Gastrocnemius medialis (tissue), 4 donors: ENCODE results near the gene CHST15. TPM values are rescaled to one million over a fixed set of nuclear protein-coding genes. Genes with fewer than 3 reads are reported as not detected.

Experiments used
- ATAC-seq, 2 donors: fragments of 150-250 bp; one replicate each; pipeline ENCODE4 v1.9.1; 2016
- DNase-seq, 2 donors: peaks; one replicate each; pipeline ENCODE4 v3.0.0-alpha.2; 2019
- H3K27ac ChIP-seq, 4 donors: fragments of 200-600 bp; sonication (generic); 1 replicate in 1 of 4; 2 replicates in 3 of 4; pipeline ENCODE4 v1.5.1; 2016 to 2018; ENCODE audit warnings: mild to moderate bottlenecking in 2 of 4, moderate library complexity in 1 of 4
- H3K27me3 ChIP-seq, 3 donors: fragments of 200-600 bp; sonication (generic) in 2 of 3; 1 replicate in 1 of 3; 2 replicates in 2 of 3; pipeline versions ENCODE4 v1.5.1 to v1.6.0; 2016 to 2019; ENCODE audit warnings: mild to moderate bottlenecking in 1 of 3, moderate library complexity in 1 of 3
- H3K36me3 ChIP-seq, 2 donors: fragments of 200-600 bp; sonication (generic) in 1 of 2; one replicate each; pipeline ENCODE4 v1.5.1; 2017 to 2018
- H3K4me1 ChIP-seq, 2 donors: fragments of 200-600 bp; sonication (generic) in 1 of 2; one replicate each; pipeline ENCODE4 v1.5.1; 2016 to 2017; ENCODE audit warnings: mild to moderate bottlenecking in 2 of 2
- H3K4me3 ChIP-seq, 4 donors: fragments of 200-600 bp; sonication (generic) in 3 of 4; 1 replicate in 1 of 4; 2 replicates in 3 of 4; pipeline ENCODE4 v1.5.1; 2016 to 2019; ENCODE audit warnings: mild to moderate bottlenecking in 2 of 4
- H3K9me3 ChIP-seq, 3 donors: fragments of 200-600 bp; sonication (generic) in 2 of 3; 1 replicate in 1 of 3; 2 replicates in 2 of 3; pipeline ENCODE4 v1.5.1; 2016 to 2019
- POLR2A ChIP-seq, 2 donors: fragments of 450-650 bp; IDR thresholded peaks; one replicate each; pipeline ENCODE4 v1.6.1; 2017; ENCODE audit warnings: antibody characterized with exemption in 2 of 2, mild to moderate bottlenecking in 2 of 2, moderate library complexity in 2 of 2
- in situ Hi-C, 4 donors: fragments of 200-750 bp; cut with MboI; loops; one replicate each; pipeline versions ENCODE4 v1.15.0 to v1.8.0; 2017; ENCODE audit warnings: low sequenced_read_pairs in 4 of 4
- intact Hi-C: fragments of 100-400 bp; cut with DNase I; formaldehyde crosslinking; loops from one replicate; pipeline ENCODE4 v1.15.1; 2023; ENCODE audit warnings: low total_unique reads
- total RNA-seq, 4 donors: library from RNA; depleted of rRNA; stranded (reverse); fragments of >200 nt; gene quantifications; one replicate each; pipeline versions ENCODE4 v1.1.0 to v1.2.3, GENCODE V29; 2016
- TF ChIP-seq, protein P1 (sequence below), 5 experiments: fragments of 450-650 bp in 3 of 5; fragments of 200-600 bp in 2 of 5; sonication (generic) in 2 of 5; IDR thresholded peaks in 4 of 5; conservative IDR thresholded peaks in 1 of 5; 1 replicate in 4 of 5; 2 replicates in 1 of 5; pipeline ENCODE4 v1.5.1; 2016 to 2019; ENCODE audit warnings: antibody characterized with exemption in 5 of 5, mild to moderate bottlenecking in 3 of 5, moderate library complexity in 3 of 5

The CHST15 gene
- total RNA-seq, 4 donors from 2014 or later: 9.0 to 32.2 (median 20.3) TPM

DNA sequence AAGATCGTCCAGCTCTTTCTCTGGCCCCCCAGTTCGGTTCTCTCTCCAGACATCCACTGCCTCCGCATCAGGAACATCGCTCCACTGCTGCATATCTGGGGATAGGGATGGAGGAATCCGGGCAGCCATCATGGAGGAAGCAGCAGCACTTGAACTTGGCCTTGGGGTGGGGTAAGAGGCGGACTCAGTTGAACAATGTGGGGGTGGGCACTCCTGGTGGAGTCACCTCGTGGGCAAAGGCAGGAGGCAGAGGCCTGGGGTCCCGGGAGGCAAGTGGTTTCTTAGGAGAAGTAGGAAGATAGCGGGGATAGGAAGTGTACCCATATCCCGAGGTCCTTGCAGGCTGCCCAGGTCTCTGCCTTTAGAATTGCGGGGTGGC is 98.3 kb downstream of the CHST15 start:
- DNase-seq (no peak), ATAC-seq (peak; percentile 12)
- Histone ChIP-seq H3K36me3 (no peaks in the 10 kb centered on the region), H3K4me1 (peaks cover 0 to 16% of the 10 kb centered on the region in 2 donors), H3K9me3 (no peaks in the 10 kb centered on the region), H3K4me3 (peak overlapping the region in 2 of 4 donors; percentile 1 to 7), H3K27me3 (peaks cover 19 to 29% (median 21%) of the 10 kb centered on the region in 3 donors), H3K27ac (no peak overlapping the region)
- TF ChIP-seq POLR2A (IDR thresholded peaks at IDR 0.05): no peak
- TF ChIP-seq, protein P1, sequence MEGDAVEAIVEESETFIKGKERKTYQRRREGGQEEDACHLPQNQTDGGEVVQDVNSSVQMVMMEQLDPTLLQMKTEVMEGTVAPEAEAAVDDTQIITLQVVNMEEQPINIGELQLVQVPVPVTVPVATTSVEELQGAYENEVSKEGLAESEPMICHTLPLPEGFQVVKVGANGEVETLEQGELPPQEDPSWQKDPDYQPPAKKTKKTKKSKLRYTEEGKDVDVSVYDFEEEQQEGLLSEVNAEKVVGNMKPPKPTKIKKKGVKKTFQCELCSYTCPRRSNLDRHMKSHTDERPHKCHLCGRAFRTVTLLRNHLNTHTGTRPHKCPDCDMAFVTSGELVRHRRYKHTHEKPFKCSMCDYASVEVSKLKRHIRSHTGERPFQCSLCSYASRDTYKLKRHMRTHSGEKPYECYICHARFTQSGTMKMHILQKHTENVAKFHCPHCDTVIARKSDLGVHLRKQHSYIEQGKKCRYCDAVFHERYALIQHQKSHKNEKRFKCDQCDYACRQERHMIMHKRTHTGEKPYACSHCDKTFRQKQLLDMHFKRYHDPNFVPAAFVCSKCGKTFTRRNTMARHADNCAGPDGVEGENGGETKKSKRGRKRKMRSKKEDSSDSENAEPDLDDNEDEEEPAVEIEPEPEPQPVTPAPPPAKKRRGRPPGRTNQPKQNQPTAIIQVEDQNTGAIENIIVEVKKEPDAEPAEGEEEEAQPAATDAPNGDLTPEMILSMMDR (IDR thresholded peaks at IDR 0.05 in 4 of 5, conservative IDR thresholded peaks at IDR 0.05 in 1 of 5): no peak
- intact Hi-C loops (loop anchor here (5.0 to 10.0 kb wide), 2 partner anchors 100 to 157 kb away; partner anchors contain the start of gene CHST15), in situ Hi-C loops (loop anchor here in 3 of 4 donors (5.0 to 10.0 kb wide), 2 partner anchors 270 to 392 kb away; no protein-coding TSS in a partner anchor)

DNA sequence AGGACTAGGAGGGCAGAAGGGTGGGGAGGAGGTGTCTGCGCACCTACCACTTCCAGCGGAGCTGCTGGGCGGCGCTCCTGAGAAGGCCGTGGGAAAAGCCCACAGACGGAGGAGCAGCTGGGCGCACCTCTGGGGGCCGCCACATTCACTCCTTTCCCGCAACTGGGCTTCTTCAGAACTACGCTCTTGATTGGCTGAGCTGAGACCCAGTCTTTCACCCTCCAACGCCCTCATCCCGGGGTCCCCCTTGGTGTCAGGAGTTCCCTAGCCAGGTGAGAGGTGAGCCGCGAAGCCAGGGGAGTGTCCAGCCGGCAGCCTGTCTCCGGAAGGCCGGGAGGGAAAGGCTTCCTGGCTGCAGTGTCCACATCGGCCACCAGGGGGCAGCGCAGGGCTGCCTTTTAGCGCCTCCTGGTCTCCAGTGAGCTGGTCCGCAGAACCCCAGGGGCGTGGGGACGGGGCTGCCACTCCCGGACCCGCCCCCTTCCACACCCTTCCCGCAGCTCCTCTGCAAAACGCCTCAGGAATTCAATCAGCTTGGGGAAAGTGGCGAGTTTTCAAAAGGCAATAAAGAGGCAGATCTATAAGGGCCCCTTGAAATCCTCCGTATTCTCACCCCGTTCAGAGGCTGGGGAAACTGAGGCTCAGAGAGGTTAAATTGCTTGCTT is 98.8 kb downstream of the CHST15 start:
- H3K4me1 ChIP-seq: peaks cover 0 to 16% of the 10 kb centered on the region in 2 donors
- peak; percentile 65 to 76 for ATAC-seq
- intact Hi-C loops (loop anchor here (1.0 to 10.0 kb wide), 4 partner anchors 100 to 395 kb away; partner anchors contain the start of gene CHST15), in situ Hi-C loops (loop anchor here (5.0 to 10.0 kb wide), 2 partner anchors 270 to 393 kb away; no protein-coding TSS in a partner anchor)
- TF ChIP-seq, protein P1 (IDR thresholded peaks at IDR 0.05 in 4 of 5, conservative IDR thresholded peaks at IDR 0.05 in 1 of 5): peak; percentile 96 to 99 (median 98)
- TF ChIP-seq POLR2A (IDR thresholded peaks at IDR 0.05): no peak
- no peaks in the 10 kb centered on the region for H3K36me3 ChIP-seq
- no peaks in the 10 kb centered on the region for H3K9me3 ChIP-seq
- DNase-seq: peak; percentile 55 to 71
- peaks cover 20 to 34% (median 26%) of the 10 kb centered on the region in 3 donors for H3K27me3 ChIP-seq
- H3K4me3 ChIP-seq: peak overlapping the region in 2 of 4 donors; percentile 1 to 7
- no peak overlapping the region for H3K27ac ChIP-seq

DNA sequence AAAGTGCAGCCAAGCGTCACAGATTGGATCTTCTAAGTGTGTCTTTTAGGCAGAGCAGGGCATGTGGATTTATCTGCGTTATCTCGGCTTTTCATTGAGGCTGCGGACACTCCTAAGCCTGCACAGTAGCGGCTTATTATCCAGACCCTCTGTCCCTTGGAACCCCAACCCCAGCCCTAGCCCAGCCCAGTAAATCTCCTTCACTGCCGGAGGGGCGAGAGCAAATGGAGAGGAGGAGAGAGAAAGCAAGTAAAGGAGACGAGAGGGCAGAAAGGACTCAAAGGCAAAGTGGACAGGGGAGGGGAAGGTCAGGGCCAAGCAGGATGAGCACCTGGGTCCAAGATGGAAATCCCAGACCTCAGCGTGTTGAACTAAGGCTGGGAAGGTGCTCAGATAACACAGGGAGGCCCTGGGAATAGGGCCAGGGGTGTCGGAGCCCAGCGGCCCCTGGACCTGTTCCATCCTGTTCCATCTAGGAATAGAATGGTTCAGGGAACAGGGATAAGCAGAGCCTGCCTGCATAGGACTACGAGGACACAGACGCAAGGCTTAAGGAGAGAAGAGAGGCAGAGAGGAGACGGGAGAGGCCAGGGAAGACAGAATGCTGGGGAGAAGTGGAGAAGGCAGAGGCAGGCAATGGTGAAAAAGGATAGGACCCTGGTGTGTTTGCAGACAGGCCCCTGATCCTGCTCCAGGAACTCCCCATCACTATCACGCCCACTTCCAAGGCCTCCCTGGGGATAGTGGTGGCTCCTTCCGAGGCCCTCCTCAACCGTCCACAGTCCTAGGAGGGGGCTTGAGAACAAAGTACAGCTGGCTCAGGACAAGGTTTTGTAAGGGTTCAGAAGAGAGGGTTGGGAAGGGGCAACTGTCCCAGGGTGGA is 99.6 kb downstream of the CHST15 start:
- ATAC-seq: no peak
- DNase-seq: no peak
- Histone ChIP-seq H3K4me3 (no peak overlapping the region), H3K9me3 (no peaks in the 10 kb centered on the region), H3K27me3 (peaks cover 20 to 37% (median 29%) of the 10 kb centered on the region in 3 donors), H3K27ac (no peak overlapping the region), H3K4me1 (peaks cover 0 to 16% of the 10 kb centered on the region in 2 donors), H3K36me3 (no peaks in the 10 kb centered on the region)
- intact Hi-C loops (loop anchor here (1.0 to 10.0 kb wide), 3 partner anchors 101 to 396 kb away; partner anchors contain the start of gene CHST15), in situ Hi-C loops (loop anchor here in 2 of 4 donors (5.0 to 10.0 kb wide), 2 partner anchors 271 to 394 kb away; no protein-coding TSS in a partner anchor)
- no peak for TF ChIP-seq POLR2A (IDR thresholded peaks at IDR 0.05)
- TF ChIP-seq, protein P1 (IDR thresholded peaks at IDR 0.05 in 4 of 5, conservative IDR thresholded peaks at IDR 0.05 in 1 of 5): no peak
